HG02938 (cell line): ENCODE data around the gene RPS19.
"Not testable (repeated sequence)": the region's sequence is repeated elsewhere in the genome, so short reads cannot be mapped to it uniquely, and the experiment has no call there.

Source experiments
- ATAC-seq: cut with Tn5 transposase; IDR thresholded peaks from one replicate; pipeline ENCODE4 v1.9.1; 2021; ENCODE audit warnings: mild to moderate bottlenecking, moderate library complexity; ENCODE audit not compliant: unreplicated experiment

RPS19 gene

GRCh38 chr19:41859213-41859617, 840 bp upstream of the RPS19 start:
- ATAC-seq = no peak

GRCh38 chr19:41860419-41861115, 512 bp downstream of the RPS19 start:
- ATAC-seq = no peak

- ATAC-seq = no peak
Observed at GRCh38 chr19:41861116-41861768, 1.2 kb downstream of the RPS19 start.

GRCh38 chr19:41861846-41862245, 1.8 kb downstream of the RPS19 start:
- ATAC-seq = no peak

GRCh38 chr19:41862445-41862986, 2.5 kb downstream of the RPS19 start:
- no peak for ATAC-seq

GRCh38 chr19:41863209-41863931, 3.3 kb downstream of the RPS19 start:
- no peak for ATAC-seq

- ATAC-seq = no peak
Observed at GRCh38 chr19:41864374-41864773, 4.3 kb downstream of the RPS19 start.

- ATAC-seq = no peak
Observed at GRCh38 chr19:41866284-41866683, 6.2 kb downstream of the RPS19 start.

- no peak for ATAC-seq
Observed at GRCh38 chr19:41868120-41868988, 8.3 kb downstream of the RPS19 start.

GRCh38 chr19:41868989-41869300, 8.9 kb downstream of the RPS19 start:
- no peak for ATAC-seq

GRCh38 chr19:41869374-41869955, 9.4 kb downstream of the RPS19 start:
- ATAC-seq = no peak

GRCh38 chr19:41870401-41870873, 10.4 kb downstream of the RPS19 start:
- ATAC-seq = no peak

GRCh38 chr19:41871573-41872383, 11.7 kb downstream of the RPS19 start:
- no peak for ATAC-seq

GRCh38 chr19:41872384-41872774, 12.3 kb downstream of the RPS19 start:
- no peak for ATAC-seq

- ATAC-seq = no peak
Observed at GRCh38 chr19:41872775-41873647, 13.0 kb downstream of the RPS19 start.

GRCh38 chr19:41875973-41876372, 15.9 kb downstream of the RPS19 start:
- not testable (repeated sequence) for ATAC-seq

GRCh38 chr19:41876847-41877832, 17.1 kb downstream of the RPS19 start, which contains the start of gene CD79A:
Gene CD79A (plus strand): TSS chr19:41877279. CDS start chr19:41877305, 26 bp downstream.
- peak; percentile 49 for ATAC-seq
